NCI-H510A (cell line): Measurements from ENCODE around the gene AASS.

ENCODE experiments used
- DNase-seq: peaks from one replicate; lab custom pipeline; 2025; lab: John Stamatoyannopoulos, UW

AASS gene

GRCh38 chr7:122118757-122119156, 25.3 kb downstream of the AASS start:
- no peak for DNase-seq

GRCh38 chr7:122103064-122103463, 41.0 kb downstream of the AASS start:
- no peak for DNase-seq

- no peak for DNase-seq
Observed at GRCh38 chr7:122100021-122100420, 44.0 kb downstream of the AASS start.

- no peak for DNase-seq
Observed at GRCh38 chr7:122095642-122096041, 48.4 kb downstream of the AASS start.

GRCh38 chr7:122094549-122094948, 49.5 kb downstream of the AASS start:
- no peak for DNase-seq

GRCh38 chr7:122092964-122093797, 50.9 kb downstream of the AASS start:
- DNase-seq: peak; percentile 4

- no peak for DNase-seq
Observed at GRCh38 chr7:122082670-122083069, 61.4 kb downstream of the AASS start.

- DNase-seq: no peak
Observed at GRCh38 chr7:122082160-122082559, 61.9 kb downstream of the AASS start.

GRCh38 chr7:122073635-122074034, 70.4 kb downstream of the AASS start:
- DNase-seq: no peak

- DNase-seq: no peak
Observed at GRCh38 chr7:122072924-122073599, 71.0 kb downstream of the AASS start.

- no peak for DNase-seq
Observed at GRCh38 chr7:122072272-122072671, 71.8 kb downstream of the AASS start.

GRCh38 chr7:122070834-122071233, 73.2 kb downstream of the AASS start:
- DNase-seq: no peak

- no peak for DNase-seq
Observed at GRCh38 chr7:122070062-122070461, 74.0 kb downstream of the AASS start.

GRCh38 chr7:122068999-122069398, 75.0 kb downstream of the AASS start:
- DNase-seq: no peak

GRCh38 chr7:122068046-122068445, 76.0 kb downstream of the AASS start:
- no peak for DNase-seq

GRCh38 chr7:122067077-122067476, 77.0 kb downstream of the AASS start:
- DNase-seq: no peak

- DNase-seq: no peak
Observed at GRCh38 chr7:122064971-122065370, 79.1 kb downstream of the AASS start.

- DNase-seq: no peak
Observed at GRCh38 chr7:122063146-122063545, 80.9 kb downstream of the AASS start.

- no peak for DNase-seq
Observed at GRCh38 chr7:122059542-122059941, 84.5 kb downstream of the AASS start.

- no peak for DNase-seq
Observed at GRCh38 chr7:122056977-122057376, 87.1 kb downstream of the AASS start.

GRCh38 chr7:122055073-122055472, 89.0 kb downstream of the AASS start:
- no peak for DNase-seq

- DNase-seq: no peak
Observed at GRCh38 chr7:122054393-122054792, 89.7 kb downstream of the AASS start.

- no peak for DNase-seq
Observed at GRCh38 chr7:122046402-122046801, 97.6 kb downstream of the AASS start.

- no peak for DNase-seq
Observed at GRCh38 chr7:122040147-122040546, 103.9 kb downstream of the AASS start.
